GM19238 (cell line): ENCODE measurements around the gene BATF.

Experiments
- DNase-seq: peaks from one replicate; pipeline ENCODE4 v3.0.0; 2011; ENCODE audit warnings: low spot score; ENCODE audit not compliant: insufficient read length

The BATF gene

GRCh38 chr14:75499084-75499875 is 23.0 kb upstream of the BATF start:
- peak; percentile 30 for DNase-seq

GRCh38 chr14:75501080-75501479 is 21.2 kb upstream of the BATF start:
- DNase-seq: no peak

- DNase-seq: no peak
These were observed 17.9 kb upstream of the BATF start for GRCh38 chr14:75504411-75504810.

- DNase-seq: no peak
These were observed 15.3 kb upstream of the BATF start for GRCh38 chr14:75506930-75507329.

GRCh38 chr14:75510547-75510946 is 11.7 kb upstream of the BATF start:
- no peak for DNase-seq

GRCh38 chr14:75511201-75511600 is 11.1 kb upstream of the BATF start:
- no peak for DNase-seq

- no peak for DNase-seq
These were observed 8.2 kb upstream of the BATF start for GRCh38 chr14:75513911-75514672.

- peak; percentile 32 for DNase-seq
These were observed 7.3 kb upstream of the BATF start for GRCh38 chr14:75514673-75515628.

GRCh38 chr14:75515629-75515996 is 6.7 kb upstream of the BATF start:
- no peak for DNase-seq

GRCh38 chr14:75518625-75519024 is 3.6 kb upstream of the BATF start:
- no peak for DNase-seq

- DNase-seq: no peak
These were observed 2.9 kb upstream of the BATF start for GRCh38 chr14:75519394-75519793.

GRCh38 chr14:75519826-75520728 is 2.2 kb upstream of the BATF start:
- DNase-seq: no peak

GRCh38 chr14:75520852-75521251 is 1.4 kb upstream of the BATF start:
- DNase-seq: no peak

GRCh38 chr14:75521415-75522199 is 662 bp upstream of the BATF start:
- DNase-seq: no peak

- DNase-seq: no peak
These were observed 682 bp downstream of the BATF start for GRCh38 chr14:75522983-75523318.

GRCh38 chr14:75523771-75524171 is 1.5 kb downstream of the BATF start:
- no peak for DNase-seq

- DNase-seq: no peak
These were observed 3.7 kb downstream of the BATF start for GRCh38 chr14:75525969-75526368.

GRCh38 chr14:75527449-75528163 is 5.3 kb downstream of the BATF start:
- DNase-seq: no peak

GRCh38 chr14:75531256-75531655 is 9.0 kb downstream of the BATF start:
- no peak for DNase-seq
